ENCODE data around the gene SAE1. TPM values are rescaled to one million over a fixed set of nuclear protein-coding genes. Genes with fewer than 3 reads are reported as not detected.

The SAE1 gene
- total RNA-seq, 4 donors from 2014 or later: 27.3 to 85.4 (median 51.8) TPM

GRCh38 chr19:47094557-47095475, 35.8 kb upstream of the SAE1 start:
- peaks cover 0 to 14% (median 5%) of the 10 kb centered on the region in 4 donors for H3K36me3 ChIP-seq
- DNase-seq: peak; percentile 66
- intact Hi-C loops (cut with DNase I; ENCODE audit: low total_unique reads): no loop called here

GRCh38 chr19:47095476-47096099, 35.0 kb upstream of the SAE1 start:
- in situ Hi-C loops (cut with MboI; ENCODE audit: low pct_ligation_motif_present in 1 of 4, low pct_unique_long_range_greater_than_20kb in 1 of 4, low sequenced_read_pairs in 3 of 4): no loop called here
- 48% methylated on average over 7 to 9 of the region's 9 CpGs for WGBS, 2 donors (ENCODE audit: low coverage in 1 of 2)

More at GRCh38 chr19:47094557-47095475, 35.8 kb upstream of the SAE1 start:
- H3K9me3 ChIP-seq: no peaks in the 10 kb centered on the region
- TF ChIP-seq POLR2AphosphoS5 (IDR thresholded peaks at IDR 0.05) (peak in 2 of 3 donors; percentile 28 to 34), EP300 (IDR thresholded peaks at IDR 0.05; ENCODE audit: low read depth) (no peak), POLR2A (IDR thresholded peaks at IDR 0.05) (peak; percentile 44), CTCF (IDR thresholded peaks at IDR 0.05) (no peak)
- H3K4me1 ChIP-seq: peaks cover 38 to 68% (median 56%) of the 10 kb centered on the region in 4 donors
- no peak overlapping the region for H3K4me3 ChIP-seq
- in situ Hi-C loops (cut with MboI; ENCODE audit: low pct_ligation_motif_present in 1 of 4, low pct_unique_long_range_greater_than_20kb in 1 of 4, low sequenced_read_pairs in 3 of 4): no loop called here
- no peaks in the 10 kb centered on the region for H3K27me3 ChIP-seq
- peak overlapping the region; percentile 81 to 91 (median 86) for H3K27ac ChIP-seq
- WGBS, 2 donors (ENCODE audit: low coverage in 1 of 2): 52% methylated on average over 13 of the region's 15 CpGs; no CpG with 5 or more reads in 1 of the 2 donors

GRCh38 chr19:47096100-47096704, 34.4 kb upstream of the SAE1 start:
- Histone ChIP-seq H3K4me3 (no peak overlapping the region), H3K9me3 (no peaks in the 10 kb centered on the region), H3K27me3 (no peaks in the 10 kb centered on the region), H3K27ac (peak overlapping the region; percentile 81 to 91 (median 86)), H3K36me3 (peaks cover 0 to 6% (median 0%) of the 10 kb centered on the region in 4 donors), H3K4me1 (peaks cover 37 to 62% (median 52%) of the 10 kb centered on the region in 4 donors)
- WGBS, 2 donors (ENCODE audit: low coverage in 1 of 2): 47 to 71% methylated on average over 3 to 11 of the region's 12 CpGs
- in situ Hi-C loops (cut with MboI; ENCODE audit: low pct_ligation_motif_present in 1 of 4, low pct_unique_long_range_greater_than_20kb in 1 of 4, low sequenced_read_pairs in 3 of 4) (no loop called here), intact Hi-C loops (cut with DNase I; ENCODE audit: low total_unique reads) (no loop called here)
- TF ChIP-seq POLR2A (IDR thresholded peaks at IDR 0.05): peak; percentile 90
- peak; percentile 55 to 94 (median 89) for TF ChIP-seq POLR2AphosphoS5 (IDR thresholded peaks at IDR 0.05)
- TF ChIP-seq EP300 (IDR thresholded peaks at IDR 0.05; ENCODE audit: low read depth): peak; percentile 89
- no peak for TF ChIP-seq CTCF (IDR thresholded peaks at IDR 0.05)
- peak; percentile 96 for DNase-seq

More at GRCh38 chr19:47095476-47096099, 35.0 kb upstream of the SAE1 start:
- Histone ChIP-seq H3K27ac (peak overlapping the region; percentile 81 to 91 (median 86)), H3K9me3 (no peaks in the 10 kb centered on the region), H3K27me3 (no peaks in the 10 kb centered on the region), H3K4me1 (peaks cover 37 to 62% (median 52%) of the 10 kb centered on the region in 4 donors), H3K36me3 (peaks cover 0 to 7% (median 2%) of the 10 kb centered on the region in 4 donors), H3K4me3 (no peak overlapping the region)
- intact Hi-C loops (cut with DNase I; ENCODE audit: low total_unique reads): no loop called here
- DNase-seq: peak; percentile 40
- TF ChIP-seq POLR2AphosphoS5 (IDR thresholded peaks at IDR 0.05) (no peak), EP300 (IDR thresholded peaks at IDR 0.05; ENCODE audit: low read depth) (no peak), CTCF (IDR thresholded peaks at IDR 0.05) (no peak), POLR2A (IDR thresholded peaks at IDR 0.05) (no peak)
